ENCODE measurements around the gene IHH. TPM values are rescaled to one million over a fixed set of nuclear protein-coding genes. Genes with fewer than 3 reads are reported as not detected.

The IHH gene
- total and polyA plus RNA-seq, 9 of the 15 experiments (the other 6 are each of a cell fraction or from before 2014, with no cell fraction given) = 0.07 TPM; not detected in 8

DNA sequence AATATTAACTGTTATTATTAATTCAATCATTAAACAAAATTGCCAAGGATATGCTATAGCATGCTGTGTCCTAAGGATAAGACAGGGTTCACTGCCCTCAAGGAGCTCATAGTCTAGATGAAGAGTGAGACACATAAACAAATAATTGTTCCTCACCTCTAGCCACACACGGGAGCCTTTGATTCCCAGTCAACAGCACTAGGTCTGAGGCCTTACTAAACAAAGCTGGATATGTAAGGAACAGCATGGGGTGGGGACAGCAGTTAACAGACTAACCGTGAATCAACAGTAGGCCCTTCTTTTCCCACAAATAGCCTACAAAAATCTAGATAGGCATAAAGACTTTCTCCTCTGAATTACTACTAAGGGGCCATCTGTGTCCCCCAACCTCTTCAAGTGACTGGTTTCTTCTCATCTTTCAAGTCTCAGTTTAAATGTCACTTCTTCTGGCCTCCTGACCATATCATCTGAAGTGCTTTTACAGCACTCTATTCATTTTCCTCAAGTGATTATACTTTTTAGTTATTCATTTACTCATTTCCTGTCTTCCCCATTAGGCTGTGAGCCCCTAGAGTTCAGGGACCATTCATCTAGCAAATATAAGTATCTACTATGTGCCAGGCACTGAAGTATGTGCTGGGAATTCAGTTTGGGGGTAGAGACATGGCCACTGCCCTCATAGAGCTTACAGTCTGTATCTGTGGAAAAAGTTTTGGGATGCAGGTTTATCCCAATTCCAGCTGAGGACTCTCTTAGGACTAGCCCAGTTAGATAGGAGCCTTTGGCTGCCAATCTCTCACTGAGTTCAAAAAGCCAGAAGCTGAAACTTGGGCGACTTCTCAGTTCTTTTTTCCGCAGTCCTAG is 29.9 kb upstream of the IHH start:
- Histone ChIP-seq H3K4me1 (replicated peaks in 1 of 2; ENCODE audit: control insufficient read depth in 2 of 2, insufficient read depth in 2 of 2, low read length in 2 of 2) (no peaks in the 10 kb centered on the region), H2AFZ (ENCODE audit: low read depth, low read length) (no peak overlapping the region), H3K4me2 (ENCODE audit: insufficient read depth, low read length) (no peak overlapping the region), H3K9ac (ENCODE audit: insufficient read depth in 1 of 2, low read depth in 2 of 2, low read length in 2 of 2) (no peak overlapping the region), H4K20me1 (replicated peaks; ENCODE audit: control insufficient read depth, insufficient read depth, low read length) (no peaks in the 10 kb centered on the region), H3K9me1 (ENCODE audit: control insufficient read depth, insufficient read depth, low read length) (no peaks in the 10 kb centered on the region), H3K27me3 (ENCODE audit: control insufficient read depth in 2 of 2, insufficient read depth in 2 of 2, low read length in 2 of 2) (no peaks in the 10 kb centered on the region), H3K9me3 (replicated peaks; ENCODE audit: control insufficient read depth, insufficient read depth, low read depth, low read length) (no peaks in the 10 kb centered on the region), H3K36me3 (ENCODE audit: control insufficient read depth, insufficient read depth, low read length) (no peaks in the 10 kb centered on the region), H3K4me3 (no peak overlapping the region), H3K79me2 (ENCODE audit: control insufficient read depth, insufficient read depth, low read length) (no peaks in the 10 kb centered on the region), H3K27ac (ENCODE audit: extremely low read depth, low read depth, low read length) (no peak overlapping the region)
- ChIA-PET CTCF (ENCODE audit: low intra/inter-chr PET ratio) (no interaction called here), POLR2A (interaction anchor here (0.6 to 0.8 kb wide), 2 partner anchors 9 to 36 kb away, joined by 3 read pairs; no protein-coding TSS in a partner anchor)
- WGBS (ENCODE audit: insufficient coverage, low coverage, missing lambda C conversion rate) = 11% methylated on average over 4 of the region's 4 CpGs
- intact Hi-C loops (cut with micrococcal nuclease) (no loop called here), in situ Hi-C loops (cut with MboI) (no loop called here)
- FAIRE-seq (no peak), DNase-seq (ENCODE audit: extremely low read depth in 1 of 4, low spot score in 3 of 4) (no peak), ATAC-seq (no peak)
- BruUV-seq (replicated peaks) = no TSS peak
- no peak for TF ChIP-seq THRA (IDR thresholded peaks at IDR 0.05)
- TF ChIP-seq PHB2 (IDR thresholded peaks at IDR 0.05; ENCODE audit: low read depth) = no peak
- no peak for TF ChIP-seq ETV1 (tag; conservative IDR thresholded peaks at IDR 0.05; ENCODE audit: low read depth)
- no peak for TF ChIP-seq RBM22 (IDR thresholded peaks at IDR 0.05; ENCODE audit: low read depth, low read length, poor library complexity, severe bottlenecking)
- no peak for TF ChIP-seq ZNF785 (CRISPR knock-in tag; IDR thresholded peaks at IDR 0.05)
- no peak for TF ChIP-seq NRF1 (conservative IDR thresholded peaks at IDR 0.05 in 1 of 2, IDR thresholded peaks at IDR 0.05 in 1 of 2)
- no peak for TF ChIP-seq BMI1 (IDR thresholded peaks at IDR 0.05; ENCODE audit: low read length)
- no peak for TF ChIP-seq RB1 (IDR thresholded peaks at IDR 0.05; ENCODE audit: low read depth)
- TF ChIP-seq ZNF76 (CRISPR knock-in tag; IDR thresholded peaks at IDR 0.05; ENCODE audit: borderline replicate concordance) = no peak
- TF ChIP-seq BRD9 (IDR thresholded peaks at IDR 0.05; ENCODE audit: low read depth, partially characterized antibody) = no peak
- TF ChIP-seq, protein P1, sequence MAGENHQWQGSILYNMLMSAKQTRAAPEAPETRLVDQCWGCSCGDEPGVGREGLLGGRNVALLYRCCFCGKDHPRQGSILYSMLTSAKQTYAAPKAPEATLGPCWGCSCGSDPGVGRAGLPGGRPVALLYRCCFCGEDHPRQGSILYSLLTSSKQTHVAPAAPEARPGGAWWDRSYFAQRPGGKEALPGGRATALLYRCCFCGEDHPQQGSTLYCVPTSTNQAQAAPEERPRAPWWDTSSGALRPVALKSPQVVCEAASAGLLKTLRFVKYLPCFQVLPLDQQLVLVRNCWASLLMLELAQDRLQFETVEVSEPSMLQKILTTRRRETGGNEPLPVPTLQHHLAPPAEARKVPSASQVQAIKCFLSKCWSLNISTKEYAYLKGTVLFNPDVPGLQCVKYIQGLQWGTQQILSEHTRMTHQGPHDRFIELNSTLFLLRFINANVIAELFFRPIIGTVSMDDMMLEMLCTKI (IDR thresholded peaks at IDR 0.05; ENCODE audit: partially characterized antibody) = no peak
- TF ChIP-seq, protein P2, sequence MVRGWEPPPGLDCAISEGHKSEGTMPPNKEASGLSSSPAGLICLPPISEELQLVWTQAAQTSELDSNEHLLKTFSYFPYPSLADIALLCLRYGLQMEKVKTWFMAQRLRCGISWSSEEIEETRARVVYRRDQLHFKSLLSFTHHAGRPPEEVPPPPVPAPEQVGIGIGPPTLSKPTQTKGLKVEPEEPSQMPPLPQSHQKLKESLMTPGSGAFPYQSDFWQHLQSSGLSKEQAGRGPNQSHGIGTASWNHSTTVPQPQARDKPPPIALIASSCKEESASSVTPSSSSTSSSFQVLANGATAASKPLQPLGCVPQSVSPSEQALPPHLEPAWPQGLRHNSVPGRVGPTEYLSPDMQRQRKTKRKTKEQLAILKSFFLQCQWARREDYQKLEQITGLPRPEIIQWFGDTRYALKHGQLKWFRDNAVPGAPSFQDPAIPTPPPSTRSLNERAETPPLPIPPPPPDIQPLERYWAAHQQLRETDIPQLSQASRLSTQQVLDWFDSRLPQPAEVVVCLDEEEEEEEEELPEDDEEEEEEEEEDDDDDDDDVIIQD (CRISPR knock-in tag; IDR thresholded peaks at IDR 0.05) = no peak
- TF ChIP-seq, protein P3, sequence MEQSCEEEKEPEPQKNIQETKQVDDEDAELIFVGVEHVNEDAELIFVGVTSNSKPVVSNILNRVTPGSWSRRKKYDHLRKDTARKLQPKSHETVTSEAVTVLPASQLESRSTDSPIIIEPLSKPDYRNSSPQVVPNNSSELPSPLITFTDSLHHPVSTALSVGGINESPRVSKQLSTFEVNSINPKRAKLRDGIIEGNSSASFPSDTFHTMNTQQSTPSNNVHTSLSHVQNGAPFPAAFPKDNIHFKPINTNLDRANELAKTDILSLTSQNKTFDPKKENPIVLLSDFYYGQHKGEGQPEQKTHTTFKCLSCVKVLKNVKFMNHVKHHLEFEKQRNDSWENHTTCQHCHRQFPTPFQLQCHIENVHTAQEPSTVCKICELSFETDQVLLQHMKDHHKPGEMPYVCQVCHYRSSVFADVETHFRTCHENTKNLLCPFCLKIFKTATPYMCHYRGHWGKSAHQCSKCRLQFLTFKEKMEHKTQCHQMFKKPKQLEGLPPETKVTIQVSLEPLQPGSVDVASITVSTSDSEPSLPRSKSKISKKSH (CRISPR knock-in tag; IDR thresholded peaks at IDR 0.05) = no peak
- no peak for TF ChIP-seq HCFC1 (IDR thresholded peaks at IDR 0.05; ENCODE audit: low read depth, low read length)
- TF ChIP-seq, protein P4, sequence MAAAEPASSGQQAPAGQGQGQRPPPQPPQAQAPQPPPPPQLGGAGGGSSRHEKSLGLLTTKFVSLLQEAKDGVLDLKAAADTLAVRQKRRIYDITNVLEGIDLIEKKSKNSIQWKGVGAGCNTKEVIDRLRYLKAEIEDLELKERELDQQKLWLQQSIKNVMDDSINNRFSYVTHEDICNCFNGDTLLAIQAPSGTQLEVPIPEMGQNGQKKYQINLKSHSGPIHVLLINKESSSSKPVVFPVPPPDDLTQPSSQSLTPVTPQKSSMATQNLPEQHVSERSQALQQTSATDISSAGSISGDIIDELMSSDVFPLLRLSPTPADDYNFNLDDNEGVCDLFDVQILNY (CRISPR knock-in tag; IDR thresholded peaks at IDR 0.05) = no peak
- no peak for TF ChIP-seq U2AF2 (optimal IDR thresholded peaks at IDR 0.05; ENCODE audit: low read depth, low read length)
